Mammary epithelial cell (primary cell): ENCODE data around the gene GNAL.

Experiments used
- EZH2 ChIP-seq: IDR thresholded peaks from 2 replicates; pipeline ENCODE4 v1.6.1; 2012; ENCODE audit warnings: low read length, inconsistent platforms, borderline replicate concordance
- TF ChIP-seq, protein P1 (sequence below), 2 donors: IDR thresholded peaks in 1 of 2; conservative IDR thresholded peaks in 1 of 2; 2 replicates each; pipeline ENCODE4 v1.5.1; 2011 to 2012; ENCODE audit warnings: inconsistent platforms in 2 of 2, low read length in 2 of 2, mild to moderate bottlenecking in 2 of 2, control low read depth in 1 of 2, low read depth in 1 of 2; ENCODE audit not compliant: insufficient read depth in 1 of 2; ENCODE audit errors: extremely low read depth in 1 of 2

DNA sequence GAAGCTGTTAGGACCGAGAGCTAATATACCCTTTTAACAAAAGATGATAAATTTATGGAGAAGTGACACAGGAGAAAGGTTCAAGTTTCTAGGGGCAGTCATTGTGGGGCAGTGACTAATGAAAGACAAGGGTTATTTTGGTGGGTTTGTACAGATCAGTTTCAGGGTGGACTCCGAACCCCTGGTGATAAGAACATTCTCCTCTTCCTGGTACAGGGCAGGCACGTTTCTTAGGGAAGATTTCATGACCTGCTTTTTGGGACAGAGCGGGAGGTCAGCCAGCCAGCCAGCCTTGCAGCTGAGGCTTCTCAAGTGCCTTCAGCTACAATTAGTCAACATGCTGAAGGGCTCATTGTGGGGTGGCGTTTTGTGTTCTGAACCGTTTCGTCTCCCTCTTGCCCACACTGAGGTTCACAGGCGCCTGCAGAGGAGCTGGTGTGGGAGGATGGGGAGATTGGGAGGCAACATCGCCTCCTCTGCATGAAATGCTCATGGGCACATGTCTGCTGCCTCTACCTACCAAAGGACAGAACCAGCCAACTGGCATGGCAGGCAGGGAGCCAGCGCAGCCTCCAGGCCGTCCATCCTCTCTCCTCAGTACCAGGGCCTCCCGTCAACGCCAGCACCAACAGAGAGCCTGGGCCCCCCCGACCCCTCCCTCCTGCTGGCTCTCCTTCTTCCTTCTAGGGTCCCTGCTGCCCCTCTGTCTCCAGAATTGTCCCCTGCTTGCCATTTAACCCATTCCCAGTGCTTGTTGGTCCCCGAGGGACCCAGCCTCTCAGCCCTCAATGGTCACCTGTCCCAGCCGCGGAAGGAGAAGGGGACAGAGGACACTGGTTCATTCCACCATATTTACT lies 171.8 kb downstream of the GNAL start:
- TF ChIP-seq, protein P1, sequence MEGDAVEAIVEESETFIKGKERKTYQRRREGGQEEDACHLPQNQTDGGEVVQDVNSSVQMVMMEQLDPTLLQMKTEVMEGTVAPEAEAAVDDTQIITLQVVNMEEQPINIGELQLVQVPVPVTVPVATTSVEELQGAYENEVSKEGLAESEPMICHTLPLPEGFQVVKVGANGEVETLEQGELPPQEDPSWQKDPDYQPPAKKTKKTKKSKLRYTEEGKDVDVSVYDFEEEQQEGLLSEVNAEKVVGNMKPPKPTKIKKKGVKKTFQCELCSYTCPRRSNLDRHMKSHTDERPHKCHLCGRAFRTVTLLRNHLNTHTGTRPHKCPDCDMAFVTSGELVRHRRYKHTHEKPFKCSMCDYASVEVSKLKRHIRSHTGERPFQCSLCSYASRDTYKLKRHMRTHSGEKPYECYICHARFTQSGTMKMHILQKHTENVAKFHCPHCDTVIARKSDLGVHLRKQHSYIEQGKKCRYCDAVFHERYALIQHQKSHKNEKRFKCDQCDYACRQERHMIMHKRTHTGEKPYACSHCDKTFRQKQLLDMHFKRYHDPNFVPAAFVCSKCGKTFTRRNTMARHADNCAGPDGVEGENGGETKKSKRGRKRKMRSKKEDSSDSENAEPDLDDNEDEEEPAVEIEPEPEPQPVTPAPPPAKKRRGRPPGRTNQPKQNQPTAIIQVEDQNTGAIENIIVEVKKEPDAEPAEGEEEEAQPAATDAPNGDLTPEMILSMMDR (conservative IDR thresholded peaks at IDR 0.05 in 1 of 2, IDR thresholded peaks at IDR 0.05 in 1 of 2; ENCODE audit: extremely low read depth in 1 of 2, insufficient read depth in 1 of 2, low read depth in 1 of 2, low read length in 2 of 2): no peak
- TF ChIP-seq EZH2: no peak
